Measurements from ENCODE around the gene GLT8D2.

The GLT8D2 gene

GRCh38 chr12:104049278-104049902 is 597 bp downstream of the GLT8D2 start:
- Histone ChIP-seq H4K20me1 (ENCODE audit: low read depth, low read length) (no peaks in the 10 kb centered on the region), H3K4me2 (ENCODE audit: low read depth, low read length, poor library complexity, severe bottlenecking) (no peak overlapping the region), H3K27me3 (ENCODE audit: low read length) (no peaks in the 10 kb centered on the region), H3K9me2 (replicated peaks; ENCODE audit: insufficient read depth, low read length) (no peaks in the 10 kb centered on the region), H3K9me3 (ENCODE audit: insufficient read depth, low read length) (no peaks in the 10 kb centered on the region), H3K4me3 (ENCODE audit: insufficient read depth, low read length, poor library complexity, severe bottlenecking) (no peak overlapping the region), H3K27ac (ENCODE audit: low read depth, low read length) (no peak overlapping the region), H3K36me3 (ENCODE audit: low read length) (no peaks in the 10 kb centered on the region), H3F3A (ENCODE audit: insufficient read depth) (no peaks in the 10 kb centered on the region), H2AFZ (ENCODE audit: low read depth, low read length, severe bottlenecking) (no peak overlapping the region), H3K9ac (ENCODE audit: low read length) (no peak overlapping the region), H3K79me2 (ENCODE audit: insufficient read depth, low read length) (no peaks in the 10 kb centered on the region)
- TF ChIP-seq EZH2phosphoT487 (conservative IDR thresholded peaks at IDR 0.05; ENCODE audit: low read length) (no peak), CTCF (IDR thresholded peaks at IDR 0.05; ENCODE audit: insufficient read depth, low read length, poor library complexity, severe bottlenecking) (no peak)

- H3K27me3 ChIP-seq (ENCODE audit: low read length), result no peaks in the 10 kb centered on the region
- no peak overlapping the region for H2AFZ ChIP-seq (ENCODE audit: low read depth, low read length, severe bottlenecking)
- H3K27ac ChIP-seq (ENCODE audit: low read depth, low read length), result no peak overlapping the region
- TF ChIP-seq EZH2phosphoT487 (conservative IDR thresholded peaks at IDR 0.05; ENCODE audit: low read length) (no peak), CTCF (IDR thresholded peaks at IDR 0.05; ENCODE audit: insufficient read depth, low read length, poor library complexity, severe bottlenecking) (no peak)
- H3K79me2 ChIP-seq (ENCODE audit: insufficient read depth, low read length), result no peaks in the 10 kb centered on the region
- H3K9me2 ChIP-seq (replicated peaks; ENCODE audit: insufficient read depth, low read length), result no peaks in the 10 kb centered on the region
- H3K9me3 ChIP-seq (ENCODE audit: insufficient read depth, low read length), result no peaks in the 10 kb centered on the region
- no peak overlapping the region for H3K9ac ChIP-seq (ENCODE audit: low read length)
- no peaks in the 10 kb centered on the region for H3F3A ChIP-seq (ENCODE audit: insufficient read depth)
- no peaks in the 10 kb centered on the region for H3K36me3 ChIP-seq (ENCODE audit: low read length)
- no peak overlapping the region for H3K4me3 ChIP-seq (ENCODE audit: insufficient read depth, low read length, poor library complexity, severe bottlenecking)
- no peaks in the 10 kb centered on the region for H4K20me1 ChIP-seq (ENCODE audit: low read depth, low read length)
- no peak overlapping the region for H3K4me2 ChIP-seq (ENCODE audit: low read depth, low read length, poor library complexity, severe bottlenecking)
These were observed 1.2 kb downstream of the GLT8D2 start for GRCh38 chr12:104048811-104049210.

- no peak overlapping the region for H3K9ac ChIP-seq (ENCODE audit: low read length)
- H3K9me2 ChIP-seq (replicated peaks; ENCODE audit: insufficient read depth, low read length), result no peaks in the 10 kb centered on the region
- H3K4me2 ChIP-seq (ENCODE audit: low read depth, low read length, poor library complexity, severe bottlenecking), result no peak overlapping the region
- no peak overlapping the region for H2AFZ ChIP-seq (ENCODE audit: low read depth, low read length, severe bottlenecking)
- no peaks in the 10 kb centered on the region for H3K36me3 ChIP-seq (ENCODE audit: low read length)
- TF ChIP-seq CTCF (IDR thresholded peaks at IDR 0.05; ENCODE audit: insufficient read depth, low read length, poor library complexity, severe bottlenecking), result no peak
- no peak for TF ChIP-seq EZH2phosphoT487 (conservative IDR thresholded peaks at IDR 0.05; ENCODE audit: low read length)
- no peak overlapping the region for H3K4me3 ChIP-seq (ENCODE audit: insufficient read depth, low read length, poor library complexity, severe bottlenecking)
- no peaks in the 10 kb centered on the region for H4K20me1 ChIP-seq (ENCODE audit: low read depth, low read length)
- H3K27me3 ChIP-seq (ENCODE audit: low read length), result no peaks in the 10 kb centered on the region
- H3K79me2 ChIP-seq (ENCODE audit: insufficient read depth, low read length), result no peaks in the 10 kb centered on the region
- H3F3A ChIP-seq (ENCODE audit: insufficient read depth), result no peaks in the 10 kb centered on the region
- H3K9me3 ChIP-seq (ENCODE audit: insufficient read depth, low read length), result no peaks in the 10 kb centered on the region
- no peak overlapping the region for H3K27ac ChIP-seq (ENCODE audit: low read depth, low read length)
These were observed 1.8 kb downstream of the GLT8D2 start for GRCh38 chr12:104048162-104048561.
